HG02763 (cell line): ENCODE measurements around the gene DNAJB5.
A peak's percentile ranks its signal among the peaks of the same experiment; 100 is the strongest.
"Not testable (repeated sequence)": the region's sequence is repeated elsewhere in the genome, so short reads cannot be mapped to it uniquely, and the experiment has no call there.

Experiments
- ATAC-seq: cut with Tn5 transposase; IDR thresholded peaks from one replicate; pipeline ENCODE4 v1.9.1; 2021; ENCODE audit warnings: mild to moderate bottlenecking, moderate library complexity; ENCODE audit not compliant: unreplicated experiment

Gene DNAJB5

GRCh38 chr9:34989003-34989945 lies at the start of gene DNAJB5:
Gene DNAJB5, plus strand, starts transcription at chr9:34989745. Its CDS starts 886 bp downstream, at chr9:34990631.
- peak; percentile 92 for ATAC-seq

- ATAC-seq = not testable (repeated sequence)
Measured at GRCh38 chr9:34939989-34940388, 49.6 kb upstream of the DNAJB5 start.

DNA sequence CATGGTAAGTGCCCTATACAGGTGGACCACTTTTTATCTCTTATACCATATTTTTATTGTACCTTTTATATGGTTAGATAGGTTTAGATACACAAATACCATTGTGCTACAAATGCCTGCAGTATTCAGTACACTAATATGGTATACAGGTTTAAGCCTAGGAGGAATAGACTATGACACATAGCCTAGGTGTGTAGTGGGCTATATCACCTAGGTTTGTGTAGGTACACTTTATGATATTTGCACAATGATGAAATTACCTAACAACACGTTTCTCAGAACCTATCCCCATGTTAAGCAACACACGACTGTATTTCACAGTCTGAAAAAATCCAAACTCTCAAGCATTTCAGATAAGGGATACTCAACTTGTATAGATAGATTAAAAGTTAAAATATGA lies 41.1 kb upstream of the DNAJB5 start:
- no peak for ATAC-seq

DNA sequence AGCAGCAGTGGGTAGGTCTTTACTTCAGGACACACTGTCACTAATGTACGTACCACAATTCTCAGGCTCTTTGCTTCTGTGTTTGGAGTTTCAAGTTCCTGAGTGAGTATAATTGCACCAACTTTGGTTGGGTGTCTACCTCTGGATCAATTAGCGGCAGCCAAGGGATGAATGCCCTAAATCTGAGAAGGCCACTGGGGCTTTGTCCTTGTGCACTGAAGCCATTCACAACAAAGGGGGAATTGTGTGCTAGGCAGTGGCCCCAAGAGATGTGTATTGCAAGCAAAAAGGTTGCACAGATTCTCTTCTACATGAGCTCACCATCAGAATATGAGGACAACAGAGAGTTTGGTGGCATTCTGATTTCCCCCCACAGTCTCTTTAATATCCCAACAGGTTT lies 35.3 kb upstream of the DNAJB5 start:
- ATAC-seq = no peak

DNA sequence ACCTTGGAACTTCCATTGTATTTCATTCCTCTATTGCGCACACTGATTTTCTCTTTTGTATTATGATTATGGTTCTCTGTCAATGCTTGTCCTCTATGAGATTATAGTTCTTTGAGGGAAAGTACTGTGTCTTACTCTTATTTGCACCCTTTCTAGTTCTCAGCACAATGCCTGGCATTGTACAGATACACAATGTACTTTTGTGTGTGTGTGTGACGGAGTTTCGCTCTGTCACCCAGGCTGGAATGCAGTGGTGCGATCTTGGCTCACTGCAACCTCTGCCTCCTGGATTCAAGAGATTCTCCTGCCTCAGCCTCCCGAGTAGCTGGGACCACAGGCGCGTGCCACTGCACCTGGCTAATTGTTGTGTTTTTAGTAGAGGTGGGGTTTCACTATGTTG lies 33.5 kb upstream of the DNAJB5 start:
- ATAC-seq = not testable (repeated sequence)

GRCh38 chr9:34956648-34957047 lies 32.9 kb upstream of the DNAJB5 start:
- no peak for ATAC-seq

- no peak for ATAC-seq
Measured at GRCh38 chr9:34957492-34958410, 31.8 kb upstream of the DNAJB5 start, which contains the start of gene PHF24. Gene PHF24, plus strand, starts transcription at chr9:34958285. Its CDS starts 13,014 bp downstream, at chr9:34971299.

DNA sequence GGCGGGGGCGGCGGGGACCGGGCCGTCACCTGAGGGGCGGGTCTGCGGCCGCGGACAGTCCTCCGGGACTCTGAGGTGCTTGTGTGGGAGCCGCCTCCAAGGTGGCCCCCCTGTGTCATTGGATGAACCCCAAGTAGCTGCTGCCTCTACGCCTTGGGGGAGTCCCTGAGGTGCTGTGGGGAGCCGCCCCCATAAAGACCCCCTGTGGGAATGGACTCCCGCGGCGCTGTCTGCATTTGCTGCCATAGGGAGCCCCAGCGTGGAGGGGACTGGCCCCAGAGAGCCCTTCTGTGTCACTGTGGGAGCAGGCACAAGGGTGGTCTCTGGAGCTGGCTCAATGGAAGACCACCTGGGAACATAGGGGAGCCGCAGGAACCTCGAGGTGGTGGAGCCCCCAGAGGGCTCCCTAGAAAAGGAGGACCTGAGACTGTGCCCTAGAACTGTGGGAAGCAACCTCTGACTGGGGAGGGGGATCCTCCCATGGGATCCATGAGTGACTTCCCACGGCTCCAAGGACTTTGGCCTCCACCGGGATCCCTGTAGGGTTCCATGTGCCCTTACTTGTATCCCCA lies 31.0 kb upstream of the DNAJB5 start:
- ATAC-seq = no peak

DNA sequence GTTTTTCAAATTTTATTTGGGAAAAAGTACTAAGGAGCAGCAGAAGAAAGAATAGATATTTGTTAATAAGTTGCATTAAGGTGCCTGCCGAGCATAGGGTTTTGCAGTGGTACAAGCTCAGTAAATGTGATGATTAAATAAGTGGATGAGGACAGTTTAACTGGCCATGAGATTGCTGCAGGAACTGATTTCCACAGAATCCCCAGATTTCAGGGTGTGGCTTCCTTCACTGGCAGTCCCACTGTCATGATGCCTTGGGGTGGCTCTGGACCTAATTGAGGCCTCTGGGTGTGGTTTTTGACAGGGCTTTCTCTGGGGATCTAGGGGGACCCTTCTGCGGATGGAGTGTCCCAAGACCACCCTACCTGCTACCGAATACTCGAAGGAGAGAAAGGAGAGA lies 30.1 kb upstream of the DNAJB5 start:
- ATAC-seq = no peak

DNA sequence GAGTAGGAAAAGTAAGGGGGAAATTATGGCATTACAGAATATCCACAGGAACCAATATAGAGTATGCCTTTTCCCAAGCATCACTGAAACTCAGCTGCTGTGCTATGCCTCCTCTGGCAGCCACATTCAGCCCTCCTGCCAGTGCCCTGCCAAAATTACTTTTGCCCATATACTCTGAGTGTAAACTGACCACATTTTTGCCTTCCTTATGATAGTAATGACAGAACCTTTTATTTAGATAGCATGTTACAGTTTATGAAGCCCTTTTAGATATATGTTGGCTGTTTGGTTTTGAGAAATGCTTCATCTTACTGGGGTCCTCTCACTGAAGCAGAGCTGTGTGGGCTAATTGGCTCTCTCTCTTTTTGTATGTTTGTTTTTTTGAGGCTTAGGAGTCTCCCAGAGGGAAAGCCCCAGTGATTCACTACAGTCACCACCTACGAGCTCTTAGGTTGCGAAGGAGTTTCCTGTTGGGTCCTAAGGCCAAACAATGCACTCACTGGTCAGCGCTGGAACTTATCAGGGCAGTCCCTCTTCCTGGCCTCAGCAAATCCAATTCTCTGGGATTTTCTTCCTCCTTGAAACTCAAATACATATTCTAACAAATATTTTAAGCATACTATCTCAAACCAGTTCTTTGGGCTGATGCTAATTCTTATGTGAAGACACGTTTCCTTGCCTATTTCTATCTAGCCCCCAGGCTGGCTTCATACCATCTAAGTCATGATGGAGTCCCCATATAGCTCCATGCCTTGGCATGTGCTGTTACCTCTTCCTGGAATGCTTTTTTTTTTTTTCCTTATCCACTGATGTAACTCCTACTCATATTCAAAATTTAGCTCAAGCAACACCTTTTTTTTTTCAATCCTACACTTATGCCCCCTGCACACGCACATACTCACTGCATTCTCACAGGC lies 27.7 kb upstream of the DNAJB5 start:
- no peak for ATAC-seq

DNA sequence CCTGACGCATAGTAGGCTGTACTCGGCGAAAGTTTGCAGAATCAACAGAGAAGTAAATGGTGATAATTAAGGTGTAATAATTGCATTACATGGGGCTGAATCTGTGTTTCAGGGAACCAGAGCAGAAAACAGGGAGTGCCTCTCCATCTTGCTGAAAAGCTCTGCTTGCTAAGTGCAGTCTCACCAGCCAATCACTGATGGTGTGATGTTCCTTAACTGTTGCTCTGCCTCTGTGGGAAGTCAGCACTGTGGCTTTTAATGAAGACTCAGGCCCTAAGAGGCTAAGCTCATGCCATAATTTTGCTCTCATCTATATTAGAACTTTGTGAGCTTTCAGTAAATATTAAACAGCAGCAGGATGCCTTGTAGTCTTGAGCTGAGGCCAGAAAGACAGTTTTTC lies 27.0 kb upstream of the DNAJB5 start:
- ATAC-seq = no peak

- ATAC-seq = no peak
Measured at GRCh38 chr9:34963552-34963951, 26.0 kb upstream of the DNAJB5 start.

DNA sequence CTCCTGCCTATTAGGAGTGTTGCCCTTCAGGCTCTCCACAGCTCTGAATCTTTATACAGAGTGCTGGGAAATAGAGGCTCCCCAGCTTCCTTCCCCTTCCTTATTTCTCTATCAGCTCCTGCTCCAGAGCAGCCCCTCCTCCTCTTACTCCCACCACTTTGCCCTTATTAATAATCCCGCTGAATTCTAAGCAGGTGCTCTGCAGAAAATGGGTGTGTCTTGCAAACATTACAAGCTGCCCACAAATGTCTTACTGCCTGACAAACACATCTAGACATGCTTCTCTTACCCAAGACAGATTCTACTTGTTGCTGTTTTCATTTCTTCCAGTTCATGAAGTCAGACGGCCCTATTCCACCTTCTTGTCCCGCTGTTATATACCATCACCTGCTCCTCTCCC lies 25.1 kb upstream of the DNAJB5 start:
- ATAC-seq = no peak

GRCh38 chr9:34971146-34971811 lies 18.3 kb upstream of the DNAJB5 start:
- no peak for ATAC-seq

DNA sequence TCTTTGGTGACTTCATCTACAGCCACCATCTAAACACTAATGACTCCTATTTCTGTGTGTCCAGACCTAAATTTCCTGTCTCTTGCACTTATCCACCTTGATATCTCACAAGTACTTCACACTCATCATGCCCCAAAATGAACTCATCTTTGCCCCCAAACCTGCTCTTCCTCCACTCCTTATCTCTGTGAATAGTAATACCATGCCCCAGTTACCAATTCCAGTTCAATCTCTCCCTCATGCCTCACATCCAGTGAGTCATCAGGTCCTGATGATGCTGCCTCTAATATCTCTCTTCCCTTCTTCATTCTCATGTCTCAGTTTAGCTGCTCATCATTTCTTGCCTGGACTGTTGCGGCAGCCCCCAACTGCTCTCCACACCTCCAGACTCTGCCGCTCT lies 14.9 kb upstream of the DNAJB5 start:
- no peak for ATAC-seq

DNA sequence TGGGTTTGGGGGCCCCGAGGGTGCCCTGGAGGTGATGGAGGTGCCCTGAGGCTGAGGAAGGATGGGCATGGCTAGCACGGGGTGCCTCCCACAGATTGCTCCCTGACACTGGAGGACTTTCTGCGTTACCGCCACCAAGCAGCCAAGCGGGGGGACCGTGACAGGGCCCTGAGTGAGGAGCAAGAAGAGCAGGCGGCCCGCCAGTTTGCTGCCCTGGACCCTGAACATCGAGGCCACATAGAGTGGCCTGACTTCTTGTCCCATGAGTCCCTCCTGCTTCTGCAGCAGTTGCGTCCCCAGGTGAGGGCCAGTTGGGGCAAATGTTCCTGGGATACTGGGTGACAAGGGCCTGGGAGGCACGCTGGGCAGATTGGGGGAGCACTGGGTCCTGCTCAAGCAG lies 13.1 kb upstream of the DNAJB5 start:
- ATAC-seq = no peak

DNA sequence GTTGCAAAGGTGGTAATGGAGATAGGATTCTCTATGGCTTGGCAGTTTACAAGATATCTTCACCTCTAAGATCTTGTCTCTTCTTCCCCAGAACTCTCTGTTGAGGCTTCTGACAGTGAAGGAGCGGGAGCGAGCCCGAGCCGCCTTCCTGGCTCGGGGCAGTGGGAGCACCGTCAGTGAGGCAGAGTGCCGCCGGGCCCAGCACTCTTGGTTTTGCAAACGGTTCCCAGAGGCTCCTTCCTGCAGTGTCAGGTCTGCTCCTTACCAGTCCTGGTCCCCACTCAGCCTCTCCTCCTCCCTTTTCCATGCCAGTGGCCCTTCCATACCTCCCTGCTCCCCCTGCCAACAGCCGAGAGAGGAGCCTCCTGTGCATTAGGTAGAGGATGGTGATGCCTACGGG lies 12.6 kb upstream of the DNAJB5 start:
- ATAC-seq = no peak

- no peak for ATAC-seq
Measured at GRCh38 chr9:34980181-34980761, 9.3 kb upstream of the DNAJB5 start.

DNA sequence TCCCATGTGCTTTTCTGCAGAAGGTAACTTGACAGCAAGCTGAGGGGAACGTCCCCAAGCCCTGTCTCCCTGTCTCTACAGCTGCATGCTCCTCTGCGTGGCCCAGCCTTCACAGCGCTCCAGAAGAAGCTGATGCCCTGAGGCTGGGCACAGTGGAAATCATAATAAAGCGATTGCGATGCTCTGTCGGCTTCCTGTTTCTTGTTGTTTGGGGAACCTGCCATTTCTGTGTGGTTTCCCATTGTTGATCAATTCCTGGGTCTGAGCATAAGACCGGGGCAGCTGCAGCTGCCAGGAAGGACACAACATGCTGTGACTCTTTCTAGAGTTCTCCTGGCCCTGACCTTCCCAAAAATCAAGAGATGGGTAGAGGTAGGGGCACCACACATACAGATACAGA lies 7.2 kb upstream of the DNAJB5 start:
- no peak for ATAC-seq
